Tibial artery (tissue), 4 donors: ENCODE results near the gene MROH8.

Source experiments
- DNase-seq, 2 donors: peaks; one replicate each; pipeline ENCODE4 v3.0.0-alpha.2; 2019
- H3K27ac ChIP-seq, 2 donors: fragments of 200-600 bp; sonication (generic) in 1 of 2; 1 replicate in 1 of 2; 2 replicates in 1 of 2; pipeline ENCODE4 v1.5.1; 2018 to 2019; ENCODE audit warnings: mild to moderate bottlenecking in 1 of 2
- H3K27me3 ChIP-seq, 2 donors: fragments of 200-600 bp; sonication (generic) in 1 of 2; one replicate each; pipeline versions ENCODE4 v1.5.1 to v1.6.0; 2016 to 2019
- H3K36me3 ChIP-seq, 3 donors: fragments of 200-600 bp; sonication (generic) in 2 of 3; one replicate each; pipeline ENCODE4 v1.5.1; 2016 to 2019; ENCODE audit warnings: mild to moderate bottlenecking in 2 of 3
- H3K4me1 ChIP-seq, 4 donors: fragments of 200-600 bp; sonication (generic) in 2 of 4; 1 replicate in 3 of 4; 2 replicates in 1 of 4; pipeline ENCODE4 v1.5.1; 2016 to 2019
- H3K4me3 ChIP-seq, 2 donors: fragments of 200-600 bp; sonication (generic) in 1 of 2; 1 replicate in 1 of 2; 2 replicates in 1 of 2; pipeline ENCODE4 v1.5.1; 2018 to 2019; ENCODE audit warnings: mild to moderate bottlenecking in 2 of 2
- H3K9me3 ChIP-seq, 3 donors: fragments of 200-600 bp; sonication (generic) in 1 of 3; one replicate each; pipeline ENCODE4 v1.5.1; 2016 to 2019
- CTCF ChIP-seq, 2 experiments: fragments of 200-600 bp in 1 of 2; fragments of 450-650 bp in 1 of 2; IDR thresholded peaks; one replicate each; pipeline ENCODE4 v1.5.1; 2017 to 2019; ENCODE audit warnings: antibody characterized with exemption in 2 of 2, mild to moderate bottlenecking in 1 of 2, moderate library complexity in 1 of 2
- intact Hi-C: fragments of 100-400 bp; cut with DNase I; formaldehyde crosslinking; loops from one replicate; pipeline ENCODE4 v1.15.0; 2023; ENCODE audit warnings: low total_unique reads

The MROH8 gene

GRCh38 chr20:37179683-37180524, 556 bp upstream of the MROH8 start:
- peak overlapping the region; percentile 94 to 96 for H3K27ac ChIP-seq
- no peaks in the 10 kb centered on the region for H3K9me3 ChIP-seq
- no peak for DNase-seq
- peak overlapping the region; percentile 69 to 93 for H3K4me3 ChIP-seq
- intact Hi-C loops: no loop called here
- peaks cover under 1 to 14% (median 8%) of the 10 kb centered on the region in 3 donors for H3K36me3 ChIP-seq
- H3K4me1 ChIP-seq: peaks cover 0 to 39% (median 26%) of the 10 kb centered on the region in 4 donors
- TF ChIP-seq CTCF (IDR thresholded peaks at IDR 0.05): no peak
- no peaks in the 10 kb centered on the region for H3K27me3 ChIP-seq

GRCh38 chr20:37172836-37173235, 6.5 kb downstream of the MROH8 start:
- Histone ChIP-seq H3K4me3 (no peak overlapping the region), H3K9me3 (no peaks in the 10 kb centered on the region), H3K27ac (no peak overlapping the region), H3K4me1 (peaks cover 0 to 6% (median 0%) of the 10 kb centered on the region in 4 donors), H3K27me3 (no peaks in the 10 kb centered on the region), H3K36me3 (peaks cover 0 to 2% (median 0%) of the 10 kb centered on the region in 3 donors)
- intact Hi-C loops: no loop called here
- no peak for TF ChIP-seq CTCF (IDR thresholded peaks at IDR 0.05)
- DNase-seq: no peak

- intact Hi-C loops: no loop called here
- no peaks in the 10 kb centered on the region for H3K27me3 ChIP-seq
These were observed 12.5 kb downstream of the MROH8 start for GRCh38 chr20:37166867-37167266.

GRCh38 chr20:37165031-37165430, 14.3 kb downstream of the MROH8 start:
- H3K4me1 ChIP-seq: no peaks in the 10 kb centered on the region
- no peak for DNase-seq
- no peaks in the 10 kb centered on the region for H3K27me3 ChIP-seq
- no peak overlapping the region for H3K27ac ChIP-seq
- no peak overlapping the region for H3K4me3 ChIP-seq
- no peak for TF ChIP-seq CTCF (IDR thresholded peaks at IDR 0.05)
- intact Hi-C loops: no loop called here
- H3K36me3 ChIP-seq: peaks cover 0 to 8% (median 3%) of the 10 kb centered on the region in 3 donors
- no peaks in the 10 kb centered on the region for H3K9me3 ChIP-seq

More at GRCh38 chr20:37166867-37167266, 12.5 kb downstream of the MROH8 start:
- H3K4me1 ChIP-seq: no peaks in the 10 kb centered on the region
- H3K9me3 ChIP-seq: no peaks in the 10 kb centered on the region
- no peak for DNase-seq
- H3K36me3 ChIP-seq: peaks cover 0 to 8% (median 3%) of the 10 kb centered on the region in 3 donors
- H3K27ac ChIP-seq: no peak overlapping the region
- no peak for TF ChIP-seq CTCF (IDR thresholded peaks at IDR 0.05)
- H3K4me3 ChIP-seq: no peak overlapping the region

GRCh38 chr20:37163832-37164554, 15.4 kb downstream of the MROH8 start:
- no peaks in the 10 kb centered on the region for H3K4me1 ChIP-seq
- DNase-seq: no peak
- H3K36me3 ChIP-seq: peaks cover 0 to 8% (median 3%) of the 10 kb centered on the region in 3 donors
- H3K27me3 ChIP-seq: no peaks in the 10 kb centered on the region
- no peak overlapping the region for H3K27ac ChIP-seq
- no peaks in the 10 kb centered on the region for H3K9me3 ChIP-seq
- TF ChIP-seq CTCF (IDR thresholded peaks at IDR 0.05): no peak
- no peak overlapping the region for H3K4me3 ChIP-seq
- intact Hi-C loops: no loop called here
